GM10248 (cell line): Measurements from ENCODE around the gene TSC22D2.
A peak's percentile ranks its signal among the peaks of the same experiment; 100 is the strongest.

Source experiments
- CTCF ChIA-PET: fragments of 300-600 bp; sonication (Branson Sonifier 250); formaldehyde crosslinking; extraction: SDS; loops from one replicate; lab custom pipeline; 2021; ENCODE audit warnings: antibody characterized with exemption; lab: Yijun Ruan, JAX
- POLR2A ChIA-PET: fragments of 350-650 bp; sonication (Branson Sonifier 250); formaldehyde crosslinking; extraction: SDS; loops from one replicate; lab custom pipeline; 2020; ENCODE audit warnings: antibody characterized with exemption; lab: Yijun Ruan, JAX
- DNase-seq: peaks from one replicate; pipeline ENCODE4 v3.0.0; 2012; ENCODE audit errors: extremely low spot score
- CTCF ChIP-seq: IDR thresholded peaks from 2 replicates; pipeline ENCODE4 v1.5.1; 2012; ENCODE audit warnings: mild to moderate bottlenecking, low read depth; ENCODE audit errors: extremely low read depth, missing control alignments, control extremely low read depth

The TSC22D2 gene

GRCh38 chr3:150408221-150409124 is at the start of gene TSC22D2:
Gene TSC22D2, plus strand, starts transcription at chr3:150408298. Its CDS starts 1,053 bp downstream, at chr3:150409351.
- peak; percentile 90 for DNase-seq
- CTCF ChIA-PET, result interaction anchor here (1.0 to 6.0 kb wide), 21 partner anchors 10 to 189 kb away, joined by 3 to 39 read pairs (median 7); no protein-coding TSS in a partner anchor
- POLR2A ChIA-PET, result interaction anchor here (0.9 to 2.4 kb wide), 5 partner anchors 9 to 26 kb away, joined by 3 to 8 read pairs (median 6); no protein-coding TSS in a partner anchor
- TF ChIP-seq CTCF, result peak; percentile 19

DNA sequence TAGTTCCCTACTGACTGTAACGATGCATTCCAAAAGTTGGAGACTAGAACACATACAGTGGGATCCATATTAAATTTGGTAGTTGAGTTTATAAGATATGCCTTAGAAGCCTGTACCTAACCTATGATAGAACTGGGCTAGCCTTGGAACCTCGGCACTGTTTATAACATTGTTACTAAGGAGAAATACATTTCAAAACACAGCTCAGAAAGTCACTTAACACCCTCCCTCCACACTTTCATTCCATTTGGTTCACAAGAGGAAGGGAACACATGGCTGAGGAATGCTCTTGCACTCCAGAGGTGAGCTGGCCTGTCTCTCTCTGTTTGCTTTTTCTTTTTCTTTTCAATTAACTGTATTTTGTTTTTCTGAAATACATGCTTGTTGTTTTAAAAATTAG is 48.7 kb upstream of the TSC22D2 start:
- no peak for TF ChIP-seq CTCF
- ChIA-PET POLR2A (no interaction called here), CTCF (interaction anchor here (1.2 to 2.6 kb wide), 2 partner anchors 11 to 50 kb away, joined by 3 to 12 read pairs; no protein-coding TSS in a partner anchor)
- DNase-seq, result no peak

GRCh38 chr3:150360966-150361365 is 47.1 kb upstream of the TSC22D2 start:
- TF ChIP-seq CTCF, result no peak
- ChIA-PET POLR2A (no interaction called here), CTCF (interaction anchor here (1.0 to 1.5 kb wide), 4 partner anchors 9 to 120 kb away, joined by 3 to 4 read pairs (median 3); no protein-coding TSS in a partner anchor)

GRCh38 chr3:150362515-150363302 is 45.4 kb upstream of the TSC22D2 start:
- ChIA-PET CTCF (interaction anchor here (1.2 to 2.6 kb wide), 4 partner anchors 10 to 133 kb away, joined by 3 to 9 read pairs (median 4); no protein-coding TSS in a partner anchor), POLR2A (no interaction called here)
- no peak for TF ChIP-seq CTCF
- DNase-seq, result no peak

More at GRCh38 chr3:150360966-150361365, 47.1 kb upstream of the TSC22D2 start:
- no peak for DNase-seq

DNA sequence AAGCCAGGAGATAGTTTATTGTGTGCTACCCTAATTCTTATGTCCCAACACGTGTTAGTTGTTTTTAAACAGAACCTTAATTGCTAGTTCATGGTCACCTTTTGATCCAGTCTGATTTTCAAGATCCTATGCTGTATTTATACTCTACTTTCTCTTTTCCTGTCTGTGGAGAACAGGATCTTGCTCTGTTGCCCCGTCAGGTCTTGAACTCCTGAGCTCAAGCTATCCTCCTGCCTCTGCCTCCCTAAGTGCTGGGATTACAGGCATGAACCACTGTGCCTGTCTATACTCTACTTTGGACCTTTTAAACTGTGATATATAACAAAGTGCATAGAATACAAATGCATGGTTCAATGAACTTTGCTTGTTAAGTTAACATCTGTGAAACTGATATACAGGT is 44.7 kb upstream of the TSC22D2 start:
- no peak for DNase-seq
- CTCF ChIA-PET, result interaction anchor here (1.2 to 2.6 kb wide), 2 partner anchors 22 to 52 kb away, joined by 3 to 9 read pairs; no protein-coding TSS in a partner anchor
- no peak for TF ChIP-seq CTCF
- POLR2A ChIA-PET, result no interaction called here
